ENCODE measurements around the gene OSBPL2.

The OSBPL2 gene

GRCh38 chr20:62205618-62206387, 32.5 kb upstream of the OSBPL2 start:
- DNase-seq: no peak

- no peak for DNase-seq
These were observed 31.9 kb upstream of the OSBPL2 start for GRCh38 chr20:62206388-62206775.

- peak in 1 of 58 donors; percentile 34 for DNase-seq
These were observed 30.1 kb upstream of the OSBPL2 start for GRCh38 chr20:62208061-62208794.

GRCh38 chr20:62208795-62209755, 29.2 kb upstream of the OSBPL2 start:
- no peak for DNase-seq

DNA sequence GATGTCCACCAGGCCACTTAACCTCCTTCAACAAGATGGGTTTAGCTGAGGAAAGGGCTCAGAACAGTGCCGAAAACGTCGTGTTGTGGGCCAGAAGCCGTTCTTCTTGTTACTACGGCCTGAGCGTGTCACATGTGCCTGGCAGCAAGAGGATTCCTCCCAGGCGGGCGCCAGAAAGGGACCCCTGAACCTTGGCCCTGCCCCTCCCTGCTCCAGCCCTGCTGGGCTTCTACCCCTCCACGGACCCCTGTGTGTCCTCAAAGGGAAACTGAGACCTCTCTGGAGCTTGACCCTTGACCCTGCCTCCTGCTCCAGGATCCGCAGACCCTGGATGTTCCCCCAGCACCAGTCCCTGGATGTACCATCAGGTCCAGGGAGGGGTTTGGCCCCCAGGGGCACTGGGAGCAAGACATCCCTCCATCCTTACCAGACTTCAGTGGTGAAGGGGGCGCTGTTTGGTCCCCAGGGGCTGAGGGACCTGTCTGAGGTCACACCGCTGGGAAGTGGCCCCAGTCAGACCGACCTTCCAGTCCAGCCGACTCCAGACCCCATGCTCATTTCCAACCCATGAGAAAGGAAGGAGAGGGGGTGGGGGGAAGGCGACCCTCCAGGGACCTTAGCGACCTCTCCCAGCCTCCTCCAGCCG, 28.3 kb upstream of the OSBPL2 start:
- DNase-seq: no peak

DNA sequence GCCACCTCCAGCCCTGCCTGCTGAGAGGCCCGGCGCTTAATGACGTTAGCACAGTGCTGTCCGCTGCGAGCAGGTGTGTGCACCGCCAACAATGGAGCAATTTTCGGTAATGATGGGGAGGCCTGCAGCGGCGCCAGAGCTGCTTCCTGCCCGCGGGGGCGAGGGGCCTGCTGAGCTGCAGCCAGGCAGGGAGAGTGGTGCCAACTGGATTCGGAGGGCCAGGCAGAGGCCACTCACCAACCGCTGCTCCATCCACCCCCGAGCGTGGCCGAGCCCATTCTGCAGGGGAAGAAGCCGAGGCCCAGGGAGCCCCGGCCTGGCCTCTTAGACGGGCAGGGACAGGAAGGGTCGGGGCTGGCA, 27.8 kb upstream of the OSBPL2 start:
- no peak for DNase-seq

DNA sequence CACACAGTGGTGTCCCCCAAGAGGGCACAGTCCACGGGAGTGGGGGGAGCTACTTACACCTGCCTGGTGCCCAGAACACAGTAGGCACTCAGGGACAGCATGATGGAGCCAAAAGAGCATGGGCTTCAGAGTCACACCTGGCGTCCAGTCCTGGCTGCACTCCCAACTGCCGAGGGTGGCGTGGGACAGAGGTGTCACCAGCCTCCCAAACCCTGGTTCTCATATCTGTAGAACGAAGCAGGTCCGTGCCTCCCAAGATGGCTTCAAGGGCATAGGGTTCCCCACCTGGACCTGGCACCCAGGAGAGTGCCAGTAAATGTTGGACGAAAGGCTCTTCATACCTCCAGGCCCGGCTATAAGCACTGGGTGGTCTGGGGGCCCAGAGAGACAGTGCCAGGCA, 27.1 kb upstream of the OSBPL2 start:
- no peak for DNase-seq

- no peak for DNase-seq
These were observed 26.5 kb upstream of the OSBPL2 start for GRCh38 chr20:62211769-62212288.

DNA sequence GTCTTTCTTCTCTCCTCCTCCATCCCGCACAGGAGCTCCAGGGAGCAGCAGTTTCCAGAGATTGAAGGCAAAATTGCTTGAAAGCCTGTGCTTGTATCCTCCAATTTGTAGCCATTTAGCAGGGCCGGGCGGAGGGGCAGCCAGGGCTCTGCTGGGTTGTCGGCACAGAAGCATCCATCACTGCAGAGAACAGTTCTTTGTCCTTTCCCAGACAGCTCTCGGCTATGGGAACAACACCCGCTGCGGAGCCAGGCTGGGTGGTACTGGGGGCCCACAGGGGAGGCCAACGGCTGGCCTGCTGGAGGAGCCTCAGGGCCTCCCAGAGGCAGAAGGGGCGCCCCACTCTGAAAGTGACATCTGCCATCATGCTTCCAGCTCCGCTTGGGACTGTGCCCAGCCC, 26.0 kb upstream of the OSBPL2 start:
- DNase-seq: no peak

- DNase-seq: no peak
These were observed 24.3 kb upstream of the OSBPL2 start for GRCh38 chr20:62214067-62214466.

DNA sequence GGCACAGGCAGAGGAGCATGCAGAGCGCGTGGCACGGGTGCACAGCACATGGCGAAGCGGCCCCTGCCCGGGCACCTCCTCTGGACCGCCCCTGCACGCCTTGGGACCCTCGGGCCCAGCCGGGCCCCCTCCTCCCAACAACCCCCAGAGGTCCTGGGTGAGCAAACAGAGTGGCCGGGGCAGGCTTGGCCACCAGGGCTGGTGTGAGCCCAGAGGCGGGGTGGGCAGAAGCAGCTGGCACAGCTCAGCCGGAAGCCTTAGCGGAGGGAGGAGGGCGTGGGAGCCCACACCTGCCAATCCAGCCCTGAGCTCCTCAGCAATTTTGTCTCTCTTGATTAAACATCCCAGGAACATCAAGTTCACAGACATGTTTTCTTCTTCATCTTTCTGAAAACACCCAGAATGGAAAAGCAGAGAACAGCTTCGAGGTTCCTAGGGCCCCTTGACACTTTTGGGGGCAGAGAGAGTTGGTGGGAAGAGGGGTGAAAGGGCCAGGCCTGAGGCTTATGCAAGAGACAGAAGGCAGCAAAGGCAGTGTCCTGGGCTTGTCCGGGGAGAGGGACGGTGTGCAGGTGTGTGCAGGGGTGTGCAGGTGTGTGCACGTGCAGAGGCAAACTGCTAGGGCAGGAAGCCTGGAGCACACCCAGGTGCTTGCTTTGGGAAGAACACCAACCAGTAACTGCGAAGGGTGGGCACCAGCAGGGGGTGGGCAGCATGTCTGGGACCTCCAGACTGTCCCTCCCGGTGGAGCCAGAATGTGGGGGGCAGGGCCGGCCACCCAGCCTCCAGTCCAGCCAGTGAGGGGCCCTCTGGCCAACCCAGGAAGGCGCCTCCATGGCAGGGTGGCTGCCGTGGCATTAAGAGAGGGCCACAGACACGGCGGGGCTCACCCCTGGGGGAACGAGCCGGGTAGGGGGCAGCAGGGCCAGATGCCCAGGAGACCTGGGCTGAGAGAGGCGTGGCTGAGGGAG, 23.0 kb upstream of the OSBPL2 start:
- DNase-seq: no peak

GRCh38 chr20:62215991-62216635, 22.2 kb upstream of the OSBPL2 start:
- DNase-seq: no peak

- DNase-seq: no peak
These were observed 21.4 kb upstream of the OSBPL2 start for GRCh38 chr20:62216636-62217566.

GRCh38 chr20:62217913-62218773, 20.2 kb upstream of the OSBPL2 start:
- no peak for DNase-seq

GRCh38 chr20:62219101-62219991, 19.0 kb upstream of the OSBPL2 start:
- DNase-seq: no peak

Data from anterior cingulate cortex (tissue), 58 donors.